Stimulated activated CD4-positive, alpha-beta T cell treated with anti-CD3 and anti-CD28 coated beads, TNF-alpha, amount 100 ng/mL, for 24 hours (primary cell): Measurements from ENCODE around the gene BDKRB1.

Experiments used
- DNase-seq, 3 experiments: peaks; one replicate each; pipeline ENCODE4 v3.0.0-alpha.2; 2020; ENCODE audit warnings: low read depth in 3 of 3

BDKRB1 gene

GRCh38 chr14:96281486-96281885, 25.5 kb downstream of the BDKRB1 start:
- no peak for DNase-seq

DNA sequence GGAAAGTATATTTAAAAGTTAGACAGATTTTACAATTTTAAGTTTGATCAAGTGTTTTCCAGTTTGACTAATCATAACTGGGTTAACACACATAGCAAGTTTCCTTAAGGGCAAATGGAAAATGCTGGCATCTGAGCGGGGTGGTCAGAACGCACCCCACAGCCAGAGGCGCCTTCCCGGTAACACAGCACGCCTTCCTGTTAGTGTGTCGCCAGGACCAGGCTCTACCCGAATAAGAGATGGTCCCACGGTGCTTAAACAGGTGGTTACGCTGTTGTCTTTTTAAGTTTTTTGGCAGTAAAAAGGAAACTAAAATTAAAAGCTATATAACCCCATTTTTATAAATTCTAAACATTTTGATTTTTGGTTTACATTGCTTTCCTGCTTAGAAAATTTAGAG, 28.0 kb downstream of the BDKRB1 start:
- no peak for DNase-seq

GRCh38 chr14:96284430-96284829, 28.4 kb downstream of the BDKRB1 start:
- no peak for DNase-seq

DNA sequence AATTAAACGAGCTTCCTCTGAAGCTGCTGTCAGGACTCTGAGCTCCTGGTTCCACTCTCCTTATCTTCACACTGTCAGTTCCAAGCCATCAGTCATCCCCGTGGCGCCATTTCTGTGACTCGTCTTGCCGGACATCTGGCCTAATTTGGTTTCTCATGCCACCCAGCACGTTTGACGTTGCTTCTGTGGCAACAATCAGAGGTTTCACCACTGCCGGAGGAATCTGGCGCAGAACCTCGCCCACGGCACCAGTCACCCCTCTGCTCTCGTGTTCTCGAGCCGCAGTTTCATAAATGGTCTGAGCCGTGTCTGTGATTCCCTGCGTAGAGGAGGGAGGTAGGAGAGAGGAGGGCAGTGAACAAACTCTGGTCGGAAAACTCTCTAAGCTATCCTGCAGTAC, 29.7 kb downstream of the BDKRB1 start:
- DNase-seq: no peak

DNA sequence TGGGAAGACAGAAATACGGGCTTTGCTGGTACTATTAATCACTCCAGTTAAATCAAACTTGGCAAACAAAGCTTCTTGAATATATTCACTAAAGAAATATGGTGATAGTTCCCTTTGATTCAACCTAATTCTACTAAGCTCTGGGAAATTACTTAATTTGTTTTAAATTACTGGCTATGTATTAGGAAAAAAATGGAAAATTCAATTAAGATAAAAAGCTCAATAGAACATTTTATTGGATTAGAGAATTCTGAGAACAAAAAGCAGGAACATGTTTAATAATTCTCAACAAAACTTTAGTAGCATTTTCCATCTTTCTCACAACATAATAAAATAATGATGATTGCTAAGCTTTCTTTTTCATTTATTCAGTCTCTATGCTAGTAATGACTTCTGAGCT, 30.2 kb downstream of the BDKRB1 start:
- no peak for DNase-seq

DNA sequence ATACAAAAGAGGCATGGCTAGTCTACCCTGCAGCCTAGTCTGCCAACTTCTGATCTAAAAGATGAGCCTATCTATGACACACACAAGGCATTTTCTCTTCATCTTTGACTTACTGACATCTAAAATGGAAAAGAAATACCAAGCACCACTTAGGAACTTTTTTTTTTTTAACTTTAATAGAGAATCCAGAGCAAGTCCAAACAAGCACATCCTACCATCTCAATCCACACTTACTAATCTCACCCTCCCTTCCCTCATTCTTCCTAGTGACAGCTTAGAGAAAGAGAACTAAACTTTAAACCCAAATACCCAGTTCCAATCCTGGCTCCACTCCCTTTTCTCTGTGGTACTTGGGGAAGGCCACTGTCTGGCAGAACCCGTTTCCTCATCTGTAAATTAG, 31.8 kb downstream of the BDKRB1 start:
- no peak for DNase-seq

DNA sequence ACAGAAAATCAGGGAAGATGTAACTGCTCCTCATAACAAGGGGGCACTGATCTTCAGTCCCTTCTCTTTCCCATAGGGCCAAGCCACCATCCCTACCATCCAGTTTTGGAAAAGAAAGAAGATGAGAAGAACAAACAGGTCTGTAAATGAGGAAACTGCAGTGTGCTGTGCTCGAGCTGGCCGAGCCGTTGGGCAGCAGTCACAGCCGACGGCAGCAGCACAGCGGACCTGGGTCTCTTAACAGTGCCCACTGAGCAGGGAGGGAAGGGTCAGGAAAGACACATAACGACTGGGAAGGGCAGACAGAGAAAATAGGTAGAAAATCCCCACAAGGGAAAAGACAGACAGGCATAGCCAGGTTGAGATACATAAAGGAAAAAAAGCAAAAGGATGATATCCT, 38.2 kb downstream of the BDKRB1 start:
- no peak for DNase-seq

GRCh38 chr14:96297000-96297399, 41.0 kb downstream of the BDKRB1 start:
- DNase-seq: no peak

DNA sequence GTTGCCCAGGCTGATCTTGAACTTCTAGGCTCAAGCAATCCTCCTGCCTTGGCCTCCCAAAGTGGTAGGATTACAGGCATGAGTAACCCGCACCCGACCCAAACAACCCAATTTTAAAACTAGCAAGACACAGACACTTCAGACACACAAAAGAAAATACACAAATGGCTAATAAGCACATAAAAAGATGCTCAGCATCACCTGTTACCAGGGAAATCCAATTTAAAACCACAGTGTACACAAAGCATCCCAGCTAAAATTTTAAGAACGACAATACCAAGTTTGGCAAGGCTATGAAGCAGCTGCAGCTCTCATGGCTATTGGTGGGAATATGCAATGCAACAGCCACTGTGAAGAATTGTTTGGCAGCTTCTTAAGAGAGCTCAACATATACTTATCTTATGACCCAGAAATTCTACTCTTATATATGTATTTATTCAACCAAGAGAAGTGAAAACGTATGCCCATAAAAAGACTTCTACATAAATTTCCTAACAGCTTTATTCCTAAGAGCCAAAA, 42.0 kb downstream of the BDKRB1 start:
- DNase-seq: no peak

GRCh38 chr14:96299441-96299840, 43.4 kb downstream of the BDKRB1 start:
- no peak for DNase-seq

DNA sequence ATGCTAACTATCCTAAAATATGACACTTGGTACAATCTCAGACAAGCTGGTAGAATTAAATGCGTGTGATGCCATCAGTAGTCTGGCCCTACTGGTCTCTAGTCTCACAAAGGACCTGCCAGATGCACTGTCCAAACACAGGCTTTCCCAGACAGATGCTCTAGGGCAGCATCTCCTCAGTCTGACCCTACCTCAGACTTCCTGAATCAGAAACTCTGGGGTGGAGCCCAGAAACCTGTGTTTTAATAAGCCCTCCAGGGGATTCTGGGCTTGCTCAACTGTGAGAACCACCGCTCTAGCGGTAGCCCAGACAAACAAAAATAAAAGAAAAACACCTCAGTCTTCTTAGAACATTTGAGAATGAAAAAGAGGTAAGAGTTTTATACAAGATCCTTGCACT, 48.0 kb downstream of the BDKRB1 start:
- DNase-seq: no peak

- DNase-seq: no peak
Measured at GRCh38 chr14:96304956-96305355, 48.9 kb downstream of the BDKRB1 start.

GRCh38 chr14:96307434-96307833, 51.4 kb downstream of the BDKRB1 start:
- no peak for DNase-seq

- DNase-seq: no peak
Measured at GRCh38 chr14:96309133-96309895, 53.3 kb downstream of the BDKRB1 start.

DNA sequence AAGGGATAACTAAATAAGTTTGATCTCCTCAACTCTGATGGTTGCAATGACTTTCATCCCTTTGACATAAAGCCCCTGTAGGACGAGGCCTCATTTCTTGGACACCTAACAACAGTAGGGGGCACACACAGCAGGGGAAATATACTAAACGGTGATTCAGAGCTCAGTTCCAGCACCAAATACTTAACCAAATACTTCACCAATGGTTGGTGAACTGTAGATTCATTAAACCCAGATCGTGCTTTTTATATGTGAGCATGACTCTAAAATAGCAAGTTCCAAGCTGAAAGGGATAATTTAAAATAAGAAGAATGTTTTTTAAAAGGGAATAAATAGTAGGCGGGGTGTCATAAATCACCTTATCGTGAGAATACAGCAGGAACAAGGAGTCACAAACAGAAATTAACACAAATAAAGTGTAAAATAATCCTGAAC, 53.9 kb downstream of the BDKRB1 start:
- DNase-seq: no peak

- no peak for DNase-seq
Measured at GRCh38 chr14:96310906-96311305, 54.9 kb downstream of the BDKRB1 start.
